HG03354 (cell line): Measurements from ENCODE around the gene FBXW5.

Experiments
- ATAC-seq: cut with Tn5 transposase; IDR thresholded peaks from one replicate; pipeline ENCODE4 v1.9.1; 2021; ENCODE audit warnings: mild to moderate bottlenecking; ENCODE audit not compliant: unreplicated experiment, poor library complexity, severe bottlenecking

The FBXW5 gene, protein sequence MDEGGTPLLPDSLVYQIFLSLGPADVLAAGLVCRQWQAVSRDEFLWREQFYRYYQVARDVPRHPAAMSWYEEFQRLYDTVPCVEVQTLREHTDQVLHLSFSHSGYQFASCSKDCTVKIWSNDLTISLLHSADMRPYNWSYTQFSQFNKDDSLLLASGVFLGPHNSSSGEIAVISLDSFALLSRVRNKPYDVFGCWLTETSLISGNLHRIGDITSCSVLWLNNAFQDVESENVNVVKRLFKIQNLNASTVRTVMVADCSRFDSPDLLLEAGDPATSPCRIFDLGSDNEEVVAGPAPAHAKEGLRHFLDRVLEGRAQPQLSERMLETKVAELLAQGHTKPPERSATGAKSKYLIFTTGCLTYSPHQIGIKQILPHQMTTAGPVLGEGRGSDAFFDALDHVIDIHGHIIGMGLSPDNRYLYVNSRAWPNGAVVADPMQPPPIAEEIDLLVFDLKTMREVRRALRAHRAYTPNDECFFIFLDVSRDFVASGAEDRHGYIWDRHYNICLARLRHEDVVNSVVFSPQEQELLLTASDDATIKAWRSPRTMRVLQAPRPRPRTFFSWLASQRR

GRCh38 chr9:136944519-136945332, at the start of gene FBXW5, which contains the start of gene C8G:
Gene FBXW5 (minus strand): TSS chr9:136944738. CDS start chr9:136944083, 655 bp downstream.
Gene C8G (plus strand): TSS chr9:136945243. CDS start chr9:136945321, 78 bp downstream.
- peak; percentile 83 for ATAC-seq

DNA sequence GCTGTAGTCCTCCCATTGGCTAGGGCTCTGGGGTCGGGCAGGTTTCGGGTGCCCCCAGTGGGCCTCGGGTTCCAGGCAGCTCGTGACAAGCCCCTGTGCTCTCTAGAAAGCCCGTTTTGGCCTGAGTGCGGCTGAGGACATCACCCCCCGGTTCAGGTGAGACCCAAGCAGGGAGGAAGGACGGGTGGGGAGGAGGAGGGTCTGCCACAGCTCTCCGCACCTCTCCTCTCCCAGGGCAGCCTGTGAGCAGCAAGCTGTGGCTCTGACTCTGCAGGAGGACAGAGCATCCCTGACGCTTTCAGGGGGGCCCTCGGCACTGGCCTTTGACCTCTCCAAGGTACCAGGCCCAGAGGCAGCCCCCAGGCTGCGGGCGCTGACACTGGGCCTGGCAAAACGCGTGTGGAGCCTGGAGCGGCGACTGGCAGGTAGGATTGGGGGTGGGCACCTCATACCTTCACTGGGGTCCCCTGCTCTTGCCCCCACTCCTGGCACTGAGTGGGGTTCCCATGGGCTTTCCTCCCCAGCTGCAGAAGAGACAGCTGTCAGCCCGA, 48.4 kb upstream of the FBXW5 start:
- no peak for ATAC-seq

DNA sequence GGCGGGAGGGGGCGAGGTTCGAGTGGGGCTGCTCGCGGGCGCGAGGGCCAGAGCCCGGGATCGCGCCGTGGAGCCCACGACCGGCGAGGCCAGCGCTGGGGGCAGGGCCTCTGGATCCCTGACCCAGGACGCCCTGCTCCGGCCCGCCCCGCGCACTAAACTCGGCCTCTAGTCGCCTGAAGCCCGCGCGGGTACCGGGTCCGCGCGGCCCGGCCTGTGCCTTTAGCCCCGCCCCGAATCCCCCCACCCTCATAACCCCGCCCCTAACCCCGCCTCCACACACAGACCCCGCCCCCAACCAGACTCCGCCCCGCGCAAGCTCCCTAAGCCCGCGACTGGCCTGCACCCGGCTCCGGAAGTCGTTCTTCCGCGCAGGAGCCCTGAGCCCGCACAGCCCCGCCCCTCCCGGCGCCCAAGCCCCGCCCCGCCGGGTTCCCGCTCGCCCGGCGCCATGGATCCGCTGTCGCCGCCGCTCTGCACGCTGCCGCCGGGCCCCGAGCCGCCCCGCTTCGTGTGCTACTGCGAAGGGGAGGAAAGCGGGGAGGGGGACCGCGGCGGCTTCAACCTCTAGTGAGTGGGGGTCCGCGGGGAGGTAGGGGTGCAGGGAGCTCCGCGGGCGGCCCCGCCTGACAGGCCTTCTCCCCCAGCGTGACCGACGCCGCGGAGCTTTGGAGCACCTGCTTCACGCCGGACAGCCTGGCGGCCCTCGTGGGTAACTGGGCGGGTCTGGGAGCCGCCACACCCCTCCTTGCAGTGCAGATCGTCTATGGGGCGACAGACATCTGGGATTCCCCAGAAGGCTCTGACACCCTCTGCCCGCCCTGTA, 47.7 kb upstream of the FBXW5 start, which contains the start of gene PAXX:
Gene PAXX, plus strand, starts transcription at position 430 of the 826 bp plus-strand sequence. Its CDS starts 22 bp downstream, at position 452.
- ATAC-seq: peak; percentile 84

GRCh38 chr9:136990242-136990911, 45.8 kb upstream of the FBXW5 start:
- ATAC-seq: no peak

GRCh38 chr9:136988872-136989271, 44.3 kb upstream of the FBXW5 start:
- ATAC-seq: no peak

GRCh38 chr9:136985853-136986252, 41.3 kb upstream of the FBXW5 start:
- ATAC-seq: no peak

DNA sequence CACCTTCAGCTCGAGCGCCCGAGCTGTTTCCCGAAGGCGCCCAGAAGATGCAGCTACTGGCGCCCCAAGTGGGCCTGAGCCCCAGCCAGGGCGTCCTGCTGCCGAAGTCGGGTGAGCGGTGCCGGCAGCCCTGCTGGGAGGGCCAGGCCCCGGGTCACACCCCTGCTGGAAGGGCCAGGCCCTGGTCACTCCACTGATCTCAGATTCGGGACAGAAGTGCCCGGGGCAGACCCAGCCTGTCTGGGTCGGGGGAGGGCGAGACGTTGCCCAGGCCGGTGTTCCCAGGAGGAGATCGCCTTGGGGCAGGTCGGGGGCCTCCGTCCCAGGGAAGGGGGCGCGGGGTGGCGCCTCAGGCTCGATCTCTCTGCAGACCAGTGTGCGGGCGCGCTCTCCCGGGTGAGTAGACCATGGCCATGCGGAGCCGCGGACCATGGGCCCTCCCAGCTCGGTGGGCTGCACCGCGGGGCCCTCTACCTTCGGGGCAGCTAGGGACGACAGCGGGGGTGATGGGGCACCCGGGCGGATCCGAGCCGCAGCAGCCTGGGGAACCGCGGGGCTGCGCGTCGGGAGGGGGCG, 40.6 kb upstream of the FBXW5 start:
- no peak for ATAC-seq

- no peak for ATAC-seq
Measured at GRCh38 chr9:136984464-136985026, 40.0 kb upstream of the FBXW5 start.

DNA sequence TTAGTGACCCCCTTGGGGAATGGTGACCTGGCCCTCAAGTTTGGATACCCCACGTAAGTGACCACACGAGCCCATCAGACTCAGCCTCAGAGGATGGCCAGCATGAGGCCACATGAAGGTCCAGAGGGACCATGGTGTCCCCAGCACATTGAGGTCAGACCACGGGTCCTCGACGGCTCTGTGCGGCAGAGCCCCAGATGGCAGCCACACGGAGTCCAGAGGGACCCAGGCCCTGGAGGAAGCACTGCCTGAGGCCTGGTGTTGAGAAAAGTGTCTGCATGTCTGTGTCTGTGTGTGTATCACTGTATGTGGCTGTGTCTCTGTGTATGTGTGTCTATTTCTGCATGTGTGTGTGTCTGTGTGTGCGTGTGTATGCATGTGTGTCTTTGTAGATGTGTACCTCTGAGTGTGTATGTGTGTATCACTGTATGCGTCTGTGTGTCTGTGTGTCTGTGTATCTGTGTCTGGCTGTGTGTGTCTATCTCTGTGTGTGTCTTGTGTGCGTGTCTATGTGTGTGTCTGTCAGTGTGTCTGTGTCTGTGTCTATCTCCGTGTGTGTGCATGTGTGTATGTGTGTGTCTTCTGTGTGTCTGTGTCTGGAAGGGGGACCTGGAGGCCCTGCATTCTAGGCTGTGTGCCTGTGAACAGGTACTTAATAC, 39.2 kb upstream of the FBXW5 start:
- no peak for ATAC-seq

DNA sequence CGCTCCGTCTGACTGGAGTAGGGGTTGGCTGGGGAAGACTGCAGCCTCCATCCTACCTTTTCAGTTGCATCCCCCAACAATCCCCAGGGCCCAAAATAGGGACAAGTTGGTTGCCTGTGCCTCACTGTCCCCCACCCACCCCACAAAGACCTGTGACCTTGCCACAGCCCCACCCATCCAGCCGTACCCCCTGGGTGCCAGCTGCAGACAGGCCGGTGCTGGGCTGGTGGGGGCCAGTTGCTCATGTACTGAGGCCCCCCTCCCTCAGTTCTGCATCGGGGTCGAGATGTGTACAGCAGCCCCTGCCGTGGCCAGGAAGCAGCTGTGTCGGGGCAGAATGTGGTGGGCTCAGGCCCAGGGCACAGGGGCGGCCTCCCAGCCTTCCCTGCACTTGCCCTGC, 38.6 kb upstream of the FBXW5 start:
- ATAC-seq: no peak

DNA sequence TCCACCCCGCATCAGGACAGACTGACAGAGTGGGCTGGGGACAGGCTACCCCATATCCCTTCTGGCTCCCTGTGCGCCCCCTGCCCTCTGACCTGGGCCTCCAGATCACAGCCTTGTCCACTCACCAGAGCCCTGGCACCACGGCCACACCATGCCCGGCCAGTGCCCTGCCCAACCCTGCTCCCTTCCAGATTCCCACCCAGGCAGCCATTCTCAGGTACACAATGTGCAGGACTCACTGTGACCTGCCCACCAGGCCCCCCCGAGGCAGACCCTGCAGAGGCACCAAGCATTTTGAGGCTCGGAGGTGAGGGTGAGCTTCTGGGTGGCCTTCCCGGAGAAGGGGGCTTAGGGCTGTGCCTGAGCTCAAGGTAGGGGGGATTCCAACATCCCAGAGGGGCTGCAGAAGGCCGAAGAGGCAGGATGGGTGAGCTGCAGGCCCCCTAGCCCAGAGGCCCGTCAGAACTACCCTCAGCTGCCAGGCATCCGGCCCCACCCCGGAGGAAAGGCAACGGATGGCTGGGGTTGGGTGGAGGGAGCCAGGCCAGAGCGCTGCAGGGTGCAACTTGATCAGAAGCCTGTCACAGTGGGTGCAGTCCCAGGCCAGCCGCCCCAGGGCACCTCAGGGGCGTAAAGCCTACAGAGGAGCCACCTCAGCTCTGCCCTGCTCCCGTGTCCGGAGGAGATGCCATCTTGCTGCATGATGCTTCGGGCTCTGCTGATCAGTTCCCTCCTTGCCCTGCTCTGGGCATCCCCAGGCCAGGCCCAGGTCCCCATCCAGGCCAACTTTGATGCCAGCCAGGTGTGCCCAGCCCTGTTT, 37.9 kb upstream of the FBXW5 start, which contains the start of gene LCNL1:
Gene LCNL1, plus strand, starts transcription at position 762 of the 820 bp plus-strand sequence. CDS start 594 bp downstream, outside the sequence.
- ATAC-seq: no peak

GRCh38 chr9:136981588-136982231, 37.2 kb upstream of the FBXW5 start:
- ATAC-seq: no peak

DNA sequence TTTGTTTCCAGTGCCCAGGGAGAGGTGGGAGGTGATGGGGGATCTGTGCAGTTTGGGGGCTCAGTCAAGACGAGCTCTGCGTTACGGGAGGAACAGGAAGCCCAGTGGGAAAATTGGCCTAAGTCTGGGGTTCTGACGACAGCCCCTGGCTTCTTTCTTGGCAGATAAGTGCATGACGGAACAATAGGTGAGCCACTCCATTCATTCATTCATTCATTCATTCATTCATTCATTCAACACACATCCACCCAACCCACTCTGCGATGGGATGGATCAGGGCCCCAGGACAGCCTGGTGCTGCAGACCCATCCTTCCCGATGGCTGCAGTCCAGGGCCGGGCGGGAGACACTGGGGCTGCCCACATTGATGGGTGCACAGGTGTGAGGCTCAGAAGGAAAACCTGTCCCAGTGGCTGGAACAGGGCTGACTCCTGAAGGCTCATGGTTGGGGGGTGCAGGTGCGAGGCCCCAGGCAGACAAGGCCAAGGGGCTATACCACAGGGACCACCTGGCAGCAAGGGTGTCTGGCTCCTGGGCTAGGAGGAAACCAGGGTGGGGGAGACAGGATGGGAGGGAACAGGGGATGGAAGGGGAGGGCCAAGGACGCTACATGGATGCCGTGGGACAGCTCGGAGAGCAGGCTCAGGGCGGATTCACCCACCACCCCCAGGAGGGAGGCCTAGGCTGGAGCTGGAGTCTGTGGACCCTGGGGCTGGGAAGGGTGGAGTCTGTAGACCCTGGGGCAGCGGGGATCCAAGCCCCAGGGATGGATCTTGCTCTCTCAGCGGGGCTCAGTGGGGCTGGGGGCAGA, 36.3 kb upstream of the FBXW5 start:
- ATAC-seq: no peak

DNA sequence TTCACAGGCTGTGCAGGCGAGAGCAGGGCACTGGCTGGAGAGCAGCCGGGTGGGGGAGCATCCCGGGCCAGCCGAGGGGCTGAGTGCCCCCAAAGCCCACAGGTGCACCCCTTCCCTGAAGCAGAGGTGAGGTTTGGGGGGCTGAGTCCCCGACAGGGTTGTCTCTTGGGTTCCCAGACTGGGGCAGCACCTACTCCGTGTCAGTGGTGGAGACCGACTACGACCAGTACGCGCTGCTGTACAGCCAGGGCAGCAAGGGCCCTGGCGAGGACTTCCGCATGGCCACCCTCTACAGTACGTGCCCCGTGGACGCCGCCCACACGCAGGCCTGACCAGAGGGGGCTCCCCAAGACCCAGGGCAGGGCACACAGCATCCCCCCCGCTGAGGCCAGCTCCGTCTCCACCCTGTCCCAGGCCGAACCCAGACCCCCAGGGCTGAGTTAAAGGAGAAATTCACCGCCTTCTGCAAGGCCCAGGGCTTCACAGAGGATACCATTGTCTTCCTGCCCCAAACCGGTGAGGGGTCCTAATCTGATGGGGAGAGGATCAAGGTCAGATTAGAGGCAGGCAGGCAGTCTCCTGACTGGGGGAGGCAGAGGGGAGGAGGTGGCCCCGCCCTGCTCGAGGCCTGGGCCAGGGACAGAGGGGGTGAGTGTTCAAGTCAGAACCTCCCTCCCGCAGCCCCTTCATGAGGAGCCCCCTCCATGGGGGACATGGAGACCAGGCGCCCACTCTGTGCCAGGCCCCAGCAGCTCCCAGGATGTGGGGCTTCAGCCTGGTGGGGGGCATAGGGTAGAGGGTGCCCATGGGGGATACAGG, 35.4 kb upstream of the FBXW5 start:
- no peak for ATAC-seq
